Kidney glomerular epithelial cell (primary cell): ENCODE measurements around the gene LRRN4CL.
"Not testable (repeated sequence)": the region's sequence is repeated elsewhere in the genome, so short reads cannot be mapped to it uniquely, and the experiment has no call there.

Source experiments
- DNase-seq: peaks from one replicate; lab custom pipeline; 2025; lab: John Stamatoyannopoulos, UW

LRRN4CL gene

DNA sequence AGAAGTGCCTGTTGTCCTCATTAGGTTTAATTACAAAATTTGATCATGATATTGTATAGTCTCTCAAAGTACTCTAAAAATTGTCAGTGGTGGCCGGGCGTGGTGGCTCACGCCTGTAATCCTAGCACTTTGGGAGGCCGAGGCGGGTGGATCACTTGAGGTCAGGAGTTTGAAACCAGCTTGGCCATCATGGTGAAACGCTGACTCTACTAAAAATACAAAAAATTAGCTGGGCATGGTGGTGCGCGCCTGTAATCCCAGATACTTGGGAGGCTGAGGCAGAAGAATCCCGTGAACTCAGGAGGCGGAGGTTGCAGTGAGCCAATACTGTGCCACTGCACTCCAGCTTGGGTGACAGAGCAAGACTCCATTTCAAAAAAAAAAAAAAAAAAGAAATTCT lies 13.9 kb downstream of the LRRN4CL start:
- DNase-seq: not testable (repeated sequence)

DNA sequence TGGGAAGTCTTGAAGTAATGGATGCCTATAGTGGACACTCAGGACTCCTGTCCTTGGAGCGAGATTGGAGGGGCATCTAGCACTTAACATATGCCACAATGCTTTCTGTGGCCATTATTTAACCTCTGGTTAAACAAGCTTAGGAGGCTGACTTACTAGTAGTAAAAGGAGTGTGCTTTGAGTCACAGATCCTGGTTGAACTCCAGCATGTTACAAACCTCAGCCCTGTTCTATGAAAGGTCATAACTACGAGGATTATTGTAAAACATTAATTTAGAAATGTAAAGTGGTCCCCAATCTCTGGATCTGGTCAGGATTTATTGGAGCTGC lies 16.2 kb downstream of the LRRN4CL start:
- no peak for DNase-seq

DNA sequence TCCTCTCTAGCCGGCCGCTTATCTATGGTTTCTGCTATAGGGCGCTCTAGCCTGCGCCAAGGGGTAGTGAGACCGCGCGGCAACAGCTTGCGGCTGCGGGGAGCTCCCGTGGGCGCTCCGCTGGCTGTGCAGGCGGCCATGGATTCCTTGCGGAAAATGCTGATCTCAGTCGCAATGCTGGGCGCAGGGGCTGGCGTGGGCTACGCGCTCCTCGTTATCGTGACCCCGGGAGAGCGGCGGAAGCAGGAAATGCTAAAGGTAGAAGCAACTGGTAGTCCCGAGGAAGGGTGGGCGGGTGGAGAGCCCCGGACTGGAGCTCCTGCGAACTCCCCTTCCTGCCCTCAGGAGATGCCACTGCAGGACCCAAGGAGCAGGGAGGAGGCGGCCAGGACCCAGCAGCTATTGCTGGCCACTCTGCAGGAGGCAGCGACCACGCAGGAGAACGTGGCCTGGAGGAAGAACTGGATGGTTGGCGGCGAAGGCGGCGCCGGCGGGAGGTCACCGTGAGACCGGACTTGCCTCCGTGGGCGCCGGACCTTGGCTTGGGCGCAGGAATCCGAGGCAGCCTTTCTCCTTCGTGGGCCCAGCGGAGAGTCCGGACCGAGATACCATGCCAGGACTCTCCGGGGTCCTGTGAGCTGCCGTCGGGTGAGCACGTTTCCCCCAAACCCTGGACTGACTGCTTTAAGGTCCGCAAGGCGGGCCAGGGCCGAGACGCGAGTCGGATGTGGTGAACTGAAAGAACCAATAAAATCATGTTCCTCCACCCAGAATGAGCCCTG lies 17.5 kb downstream of the LRRN4CL start, which contains the start of the genes LBHD1 and UQCC3:
Gene LBHD1, minus strand, starts transcription at position 660 of the 782 bp plus-strand sequence. CDS start 2,236 bp downstream, outside the sequence.
Gene UQCC3, plus strand, starts transcription at position 66 of the 782 bp plus-strand sequence. Its CDS starts 73 bp downstream, at position 139.
- peak; percentile 84 for DNase-seq

DNA sequence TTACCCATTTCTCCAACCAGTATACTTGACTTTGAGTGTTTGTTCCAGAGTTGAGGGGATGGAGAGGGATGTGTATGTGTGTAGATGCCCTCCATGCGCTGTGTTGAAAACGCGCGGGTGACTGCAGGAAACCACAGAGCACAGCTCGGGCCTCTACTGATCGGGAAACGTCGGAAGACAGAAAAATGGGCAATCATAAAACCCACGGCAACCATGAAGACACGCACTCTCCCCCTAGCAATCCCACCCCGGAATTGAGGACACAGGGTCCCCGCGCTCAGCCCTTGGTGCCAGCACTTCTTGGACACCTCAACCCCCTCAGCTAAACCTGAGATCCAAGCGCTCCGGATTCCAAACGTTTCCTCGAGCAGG lies 18.1 kb downstream of the LRRN4CL start:
- no peak for DNase-seq

DNA sequence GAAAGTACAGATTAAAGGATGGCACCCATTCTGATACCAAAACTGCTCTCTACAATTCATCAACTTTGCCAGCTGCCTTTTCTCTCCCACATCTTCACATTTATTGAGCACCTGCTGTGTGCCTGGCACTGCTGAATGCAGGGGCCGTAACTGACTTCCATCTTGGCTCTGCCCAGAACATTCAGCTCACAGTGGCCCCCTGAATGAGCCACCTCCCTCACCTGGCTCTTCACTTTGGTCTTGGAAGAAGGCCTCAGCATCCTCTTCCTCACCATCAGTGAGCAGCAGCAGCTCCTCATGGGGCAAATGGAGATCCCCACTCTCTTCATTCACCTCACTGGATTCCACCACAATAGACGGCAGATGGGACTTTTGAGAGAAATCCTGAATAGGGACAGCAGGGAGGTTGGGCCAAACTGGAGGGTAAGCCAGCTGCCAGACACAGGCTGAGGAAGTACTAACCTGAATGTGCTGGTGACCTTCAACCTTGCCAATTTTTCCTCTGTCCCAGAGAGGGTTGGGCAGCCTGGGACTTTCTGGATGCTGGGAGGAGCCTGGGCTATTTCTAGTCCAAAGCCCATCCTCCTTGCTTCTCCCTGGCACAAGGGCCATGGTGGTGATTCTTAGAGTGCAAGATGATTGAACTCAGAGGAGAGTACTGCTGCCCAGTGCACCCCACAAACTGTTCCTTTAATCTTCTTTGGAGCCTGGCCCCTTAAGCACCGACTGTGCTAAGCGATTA lies 19.7 kb downstream of the LRRN4CL start:
- DNase-seq: no peak

DNA sequence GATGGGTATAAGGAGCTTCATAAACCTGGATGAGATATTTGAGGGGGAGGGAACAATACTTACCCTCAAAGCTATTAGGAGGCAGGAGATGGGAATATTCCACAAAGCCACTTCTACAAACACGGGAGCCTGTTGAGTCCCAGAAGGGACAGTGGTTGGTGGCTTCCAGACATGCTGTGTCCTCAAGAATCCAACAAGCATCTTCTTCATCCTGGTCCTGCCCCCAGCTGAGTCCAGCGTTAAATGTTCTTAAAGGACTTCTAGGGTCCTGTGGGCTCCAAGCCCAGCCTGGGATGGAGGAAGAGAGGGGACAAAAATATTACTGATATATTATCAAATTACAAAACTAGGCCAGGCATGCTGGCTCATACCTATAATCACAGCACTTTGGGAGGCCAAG lies 21.9 kb downstream of the LRRN4CL start:
- DNase-seq: no peak

DNA sequence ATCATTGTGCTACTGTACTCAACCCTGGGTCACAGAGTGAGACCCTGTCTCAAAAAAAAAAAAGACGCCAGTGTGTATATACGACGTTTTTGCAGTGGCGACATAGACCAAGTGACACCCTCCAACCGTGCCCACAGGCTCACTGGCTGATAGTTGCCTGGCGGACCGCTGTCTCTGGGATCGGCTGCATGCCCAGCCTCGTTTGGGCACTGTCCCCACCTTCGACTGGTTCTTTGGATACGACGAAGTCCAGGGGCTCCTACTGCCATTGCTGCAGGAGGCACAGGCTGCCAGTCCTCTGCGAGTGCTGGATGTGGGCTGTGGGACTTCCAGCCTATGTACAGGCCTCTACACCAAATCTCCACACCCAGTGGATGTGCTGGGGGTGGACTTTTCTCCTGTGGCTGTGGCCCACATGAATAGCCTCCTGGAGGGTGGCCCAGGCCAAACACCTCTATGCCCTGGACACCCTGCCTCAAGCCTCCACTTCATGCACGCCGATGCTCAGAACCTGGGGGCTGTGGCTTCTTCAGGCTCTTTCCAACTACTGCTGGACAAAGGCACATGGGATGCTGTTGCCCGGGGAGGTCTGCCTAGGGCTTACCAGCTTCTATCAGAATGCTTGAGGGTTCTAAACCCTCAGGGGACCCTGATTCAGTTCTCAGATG lies 22.9 kb downstream of the LRRN4CL start:
- no peak for DNase-seq

DNA sequence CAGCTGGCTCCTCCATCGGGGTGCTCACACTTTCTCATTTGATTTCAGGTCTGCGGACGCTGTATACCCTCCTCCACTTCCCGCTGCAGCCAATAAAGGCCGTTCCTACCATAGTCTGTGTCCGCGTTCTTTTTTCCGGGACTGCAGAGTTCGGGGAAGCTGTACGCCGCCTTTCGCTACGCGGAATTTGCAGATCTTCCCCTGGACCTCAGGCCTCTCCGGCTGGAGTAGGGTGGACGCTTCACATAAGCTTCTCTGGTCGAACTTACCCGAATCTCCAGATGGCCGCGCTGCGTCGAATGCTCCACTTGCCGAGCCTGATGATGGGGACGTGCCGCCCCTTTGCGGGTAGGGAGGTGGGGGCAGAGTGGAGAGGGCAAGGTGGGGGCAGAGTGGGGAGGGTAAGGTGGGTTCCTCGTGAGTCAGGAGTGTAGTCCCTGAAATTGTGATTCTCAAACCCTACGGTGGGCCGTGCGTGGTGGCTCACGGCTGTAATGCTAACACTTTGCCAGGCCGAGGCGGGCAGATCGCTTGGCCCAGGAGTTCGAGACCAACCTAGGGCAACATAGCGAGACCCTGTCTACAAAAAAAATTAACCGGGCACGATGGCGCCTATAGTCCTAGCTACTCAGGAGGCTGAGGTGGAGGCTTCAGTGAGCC lies 23.6 kb downstream of the LRRN4CL start:
- DNase-seq: no peak

DNA sequence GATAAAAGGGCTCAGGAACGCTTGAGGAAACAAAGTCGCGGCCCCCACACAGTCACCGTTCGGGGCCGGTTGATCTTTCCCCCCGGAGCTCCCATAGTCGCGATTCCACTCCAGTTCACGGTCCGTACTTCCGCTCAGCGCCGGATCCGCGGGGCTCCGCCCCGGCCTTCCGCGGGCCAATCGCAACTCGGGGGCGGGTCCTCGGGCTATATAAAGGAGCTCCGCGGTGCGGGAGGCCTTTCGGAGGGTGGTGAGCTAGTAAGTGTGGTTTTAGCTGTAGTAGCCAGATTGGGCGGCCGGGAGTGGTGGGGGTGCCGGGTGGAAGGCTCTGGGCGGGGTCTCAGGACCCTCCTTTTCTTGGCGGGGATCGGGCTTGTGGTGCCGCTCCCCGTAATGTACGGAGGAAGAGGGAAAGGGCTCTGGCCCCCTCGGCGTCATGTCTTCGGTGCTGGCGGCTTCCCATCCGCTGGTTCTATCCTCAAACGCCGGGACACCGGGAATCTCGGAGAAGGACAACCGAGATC lies 24.2 kb downstream of the LRRN4CL start, which contains the start of the genes C11orf98 and CSKMT:
Gene C11orf98, minus strand, starts transcription at position 136 of the 524 bp plus-strand sequence. Its CDS starts 41 bp downstream, at position 95.
Gene CSKMT, plus strand, starts transcription at position 238 of the 524 bp plus-strand sequence. CDS start 568 bp downstream, outside the sequence.
- peak; percentile 93 for DNase-seq

DNA sequence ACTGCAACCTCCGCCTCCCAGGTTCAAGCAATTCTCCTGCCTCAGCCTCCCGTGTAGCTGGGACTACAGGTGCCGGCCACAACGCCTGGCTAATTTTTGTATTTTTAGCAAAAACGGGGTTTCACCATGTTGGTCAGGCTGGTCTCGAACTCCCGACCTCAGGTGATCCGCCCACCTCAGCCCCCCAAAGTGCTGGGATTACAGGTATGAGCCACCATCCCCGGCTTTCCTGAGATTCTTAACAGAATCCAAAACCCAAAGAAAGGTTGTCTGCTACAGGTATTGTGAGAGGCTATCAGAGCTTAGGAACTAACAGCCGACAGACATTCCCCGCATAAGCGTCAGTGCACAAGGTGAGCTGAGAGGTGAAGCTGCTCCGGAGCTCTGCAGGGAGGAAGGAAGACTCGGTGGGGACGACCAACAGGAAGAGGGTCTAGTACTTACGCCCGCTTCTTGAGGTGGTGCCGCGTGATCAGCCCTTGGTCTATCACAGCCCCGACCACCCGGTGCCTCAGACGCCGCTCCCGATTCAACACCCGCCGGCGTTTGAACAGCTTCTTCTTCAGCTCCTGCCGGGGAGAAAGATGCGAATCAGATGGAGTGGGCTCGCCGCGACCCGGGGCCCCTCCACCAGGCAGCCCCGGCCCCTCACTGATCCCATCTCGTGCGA lies 24.8 kb downstream of the LRRN4CL start:
- DNase-seq: peak; percentile 74

DNA sequence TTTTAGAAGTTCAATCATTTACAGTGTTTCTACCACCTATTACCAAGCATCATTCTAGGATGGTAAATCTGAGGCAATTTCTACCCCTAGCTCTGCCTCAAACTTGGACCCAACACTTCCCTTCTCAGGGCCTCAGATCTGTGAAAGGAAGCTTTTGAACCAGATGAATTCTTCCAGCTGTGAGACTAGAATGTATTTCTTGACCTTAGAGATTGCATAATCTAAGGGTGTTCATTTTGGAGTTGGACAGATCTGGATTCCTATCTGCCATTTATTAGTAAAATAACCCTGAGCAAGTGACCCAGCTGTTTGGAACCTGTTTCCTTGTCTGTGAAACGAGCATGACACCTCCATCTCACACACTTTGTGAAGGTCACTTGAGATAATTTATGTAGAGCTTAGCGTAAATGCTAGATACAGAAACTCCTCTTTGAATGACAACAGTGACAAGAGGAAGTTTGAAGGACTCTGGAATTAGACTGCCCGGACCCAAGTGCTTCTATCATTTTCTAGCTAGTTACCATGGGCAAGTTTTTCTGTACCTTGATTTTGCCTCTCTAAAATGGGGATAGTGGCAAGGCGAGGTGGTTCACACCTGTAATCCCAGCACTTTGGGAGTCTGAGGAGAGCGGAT lies 32.4 kb downstream of the LRRN4CL start:
- no peak for DNase-seq

DNA sequence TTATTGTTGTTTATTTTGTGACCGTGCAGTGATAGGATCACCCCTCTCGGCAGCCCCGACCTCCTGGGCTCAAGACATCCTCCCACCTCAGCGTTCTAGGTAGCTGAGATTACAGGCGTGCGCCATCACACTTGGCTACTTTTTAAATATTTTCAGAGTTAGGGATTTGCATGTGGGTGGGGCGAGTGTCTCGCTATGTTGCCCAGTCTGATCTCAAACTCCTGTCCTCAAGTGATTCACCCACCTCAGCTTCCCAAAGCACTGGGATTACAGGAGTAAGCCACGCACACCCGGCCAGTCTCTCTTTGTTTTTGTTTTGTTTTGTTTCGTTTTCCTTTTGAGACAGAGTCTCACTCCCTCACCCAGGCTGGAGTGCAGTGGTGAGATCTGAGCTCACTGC lies 35.0 kb downstream of the LRRN4CL start:
- no peak for DNase-seq

DNA sequence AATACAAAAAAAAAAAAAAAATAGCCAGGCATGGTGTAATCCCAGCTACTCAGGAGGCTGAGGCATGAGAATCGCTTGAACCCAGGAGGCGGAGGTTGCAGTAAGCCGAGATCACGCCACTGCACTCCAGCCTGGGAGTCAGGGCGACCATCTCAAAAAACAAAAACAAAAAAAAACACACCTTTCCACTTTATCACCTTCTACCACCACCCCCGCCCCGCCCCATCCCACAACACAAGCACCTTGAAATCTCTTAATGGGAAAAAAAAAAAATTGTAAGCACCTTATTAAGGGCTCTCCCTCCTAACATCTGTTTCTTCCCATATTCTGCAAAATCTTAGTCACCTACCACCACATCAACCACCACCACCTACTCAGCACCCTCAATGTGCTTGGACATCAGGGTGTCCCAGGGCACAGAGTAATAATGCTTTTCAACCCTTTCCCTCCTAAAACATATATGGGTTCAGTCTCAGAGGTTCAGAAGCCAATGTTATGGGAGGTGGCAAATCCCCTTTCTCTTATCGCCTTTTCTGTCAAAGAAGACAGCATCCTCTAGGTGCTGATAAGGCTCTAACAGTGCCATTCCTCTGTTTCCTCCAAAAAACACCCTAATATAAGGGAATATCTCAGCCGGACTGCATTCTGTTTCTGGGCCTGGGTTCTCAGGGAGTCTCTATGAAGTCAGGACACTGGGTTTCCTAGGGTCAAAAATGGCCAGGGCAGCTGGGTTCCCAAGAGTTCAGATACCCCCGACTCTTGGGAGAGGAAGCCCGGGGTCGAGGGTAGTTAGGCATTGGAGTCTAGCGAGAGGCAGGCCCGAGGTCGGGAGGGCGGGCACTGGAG lies 36.9 kb downstream of the LRRN4CL start:
- no peak for DNase-seq

DNA sequence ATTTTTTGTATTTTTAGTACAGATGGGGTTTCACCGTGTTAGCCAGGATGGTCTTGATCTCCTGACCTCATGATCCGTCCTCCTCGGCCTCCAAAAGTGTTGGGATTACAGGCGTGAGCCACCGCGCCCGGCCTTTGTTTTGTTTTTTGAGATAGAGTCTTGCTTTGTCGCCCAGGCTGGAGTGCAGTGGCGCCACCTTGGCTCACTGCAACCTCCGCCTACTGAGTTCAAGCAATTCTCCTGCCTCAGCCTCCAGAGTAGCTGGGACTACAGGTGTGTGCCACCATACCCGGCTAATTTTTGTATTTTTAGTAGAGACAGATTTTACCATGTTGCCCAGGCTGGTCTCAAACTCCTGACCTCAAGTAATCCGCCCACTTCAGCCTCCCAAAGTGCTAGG lies 39.0 kb downstream of the LRRN4CL start:
- DNase-seq: not testable (repeated sequence)

DNA sequence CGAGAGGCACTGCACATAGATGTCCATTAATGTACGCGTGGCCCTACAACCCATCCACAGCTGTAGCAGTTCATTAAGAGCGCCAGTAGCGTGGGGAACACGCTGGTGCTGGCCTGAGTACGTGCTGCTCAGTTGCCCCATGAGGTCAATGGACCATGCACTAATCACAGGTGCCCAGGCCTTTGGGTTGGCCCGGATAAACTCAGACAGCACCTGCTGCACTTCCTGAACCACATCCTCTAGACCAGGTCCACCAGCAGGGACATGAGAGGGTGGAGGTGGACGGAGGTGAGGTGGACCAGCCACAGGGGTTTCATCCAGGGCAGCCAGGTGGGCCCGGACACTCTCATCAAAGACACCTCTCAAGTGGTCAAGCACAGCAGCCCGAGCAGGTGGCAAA lies 39.8 kb downstream of the LRRN4CL start:
- no peak for DNase-seq

DNA sequence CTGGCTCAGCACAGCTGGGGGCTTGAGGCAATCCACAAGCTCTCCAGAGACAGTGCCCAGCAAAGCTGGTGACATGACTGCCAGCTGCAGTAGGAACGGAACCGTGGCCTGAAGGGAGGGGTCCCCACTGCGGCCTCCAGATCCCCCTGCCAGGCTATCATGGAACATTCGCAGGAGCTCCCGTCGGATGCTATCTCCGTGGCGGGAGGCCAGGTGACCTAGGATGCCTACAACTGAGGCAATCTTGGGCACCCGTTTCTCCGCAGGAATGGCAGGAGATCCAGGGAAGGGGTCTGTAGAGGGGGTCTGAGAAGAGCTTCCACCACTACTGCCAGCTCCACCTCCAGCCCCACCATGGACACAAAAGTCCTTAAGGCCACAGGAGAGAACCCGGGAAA lies 40.4 kb downstream of the LRRN4CL start:
- no peak for DNase-seq

DNA sequence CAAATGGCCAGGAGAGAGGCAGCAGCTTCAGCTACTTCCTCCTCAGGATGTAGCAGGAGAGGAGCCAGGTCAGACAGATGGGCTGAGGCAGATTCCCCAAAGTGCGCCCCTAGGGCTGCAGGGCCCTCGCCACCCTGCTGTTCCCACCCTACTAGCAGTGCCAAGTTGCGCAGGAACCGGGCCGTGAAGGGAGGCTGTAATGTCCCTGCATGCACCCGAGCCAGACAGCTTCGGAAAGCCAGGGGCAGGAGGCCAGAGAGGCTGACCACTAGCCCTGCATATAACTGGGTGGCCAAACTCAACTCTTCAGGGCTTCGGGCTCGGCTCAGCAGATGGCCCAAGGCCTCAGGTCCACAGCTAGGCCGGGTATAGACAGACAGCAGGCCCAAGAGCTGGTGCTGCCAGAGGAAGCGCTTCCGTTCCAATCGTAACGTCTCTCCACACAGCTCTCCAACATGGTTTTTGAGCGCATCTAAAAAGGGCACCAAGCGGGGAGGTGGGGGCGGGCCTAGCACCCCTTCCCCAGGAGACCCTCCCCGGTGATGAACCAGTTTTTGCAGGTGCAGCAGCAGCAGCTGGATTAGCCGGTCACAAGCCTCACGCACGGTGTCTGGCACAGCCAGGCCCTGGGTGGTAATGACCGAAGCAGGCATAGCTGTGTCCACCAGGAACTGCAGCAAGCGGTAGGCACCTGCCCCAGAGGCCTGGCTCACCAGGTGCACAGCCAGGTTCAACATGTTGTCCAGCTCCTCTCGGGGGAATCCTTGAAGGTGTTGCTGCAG lies 41.0 kb downstream of the LRRN4CL start:
- DNase-seq: no peak

DNA sequence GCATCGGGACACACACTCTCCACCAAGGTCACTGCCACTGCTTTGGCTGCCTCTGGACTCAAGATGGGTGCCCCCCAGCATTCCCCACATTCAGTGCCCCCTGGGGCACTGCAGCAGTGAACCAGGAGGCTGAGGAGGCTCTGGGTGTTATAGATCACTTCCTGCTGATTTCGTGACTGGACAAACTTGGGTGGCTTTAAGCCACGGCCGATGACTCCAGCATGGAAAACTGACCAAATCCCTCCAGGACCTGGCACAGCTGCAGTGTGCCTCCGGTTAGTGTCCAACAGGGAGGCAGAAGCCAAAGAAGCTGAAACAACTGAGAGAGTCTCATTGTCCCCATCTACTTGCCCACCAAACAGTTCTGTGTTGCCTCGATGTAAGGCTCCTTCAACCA lies 41.7 kb downstream of the LRRN4CL start:
- DNase-seq: no peak
